Stomach (tissue), 4 donors: Measurements from ENCODE around the gene NXPH1.

Source experiments
- EP300 ChIP-seq: sonication (generic); formaldehyde crosslinking; IDR thresholded peaks from one replicate; pipeline ENCODE4 v1.6.1; 2017; ENCODE audit warnings: antibody characterized with exemption
- POLR2A ChIP-seq, 4 donors: fragments of 450-650 bp; IDR thresholded peaks; one replicate each; pipeline ENCODE4 v1.6.1; 2016; ENCODE audit warnings: antibody characterized with exemption in 4 of 4, control low read depth in 2 of 4, mild to moderate bottlenecking in 1 of 4, moderate library complexity in 1 of 4
- POLR2AphosphoS5 ChIP-seq, 3 donors: sonication (generic); formaldehyde crosslinking; IDR thresholded peaks; one replicate each; pipeline ENCODE4 v1.6.1; 2016; ENCODE audit warnings: antibody characterized with exemption in 3 of 3
- TF ChIP-seq, protein P1 (sequence below), 7 experiments: fragments of 450-650 bp in 4 of 7; fragments of 200-600 bp in 3 of 7; sonication (generic) in 3 of 7; IDR thresholded peaks; one replicate each; pipeline ENCODE4 v1.5.1; 2016 to 2019; ENCODE audit warnings: antibody characterized with exemption in 7 of 7, control low read depth in 2 of 7, mild to moderate bottlenecking in 1 of 7

GRCh38 chr7:8425223-8425622 lies 8.2 kb upstream of the NXPH1 start:
- TF ChIP-seq, protein P1, sequence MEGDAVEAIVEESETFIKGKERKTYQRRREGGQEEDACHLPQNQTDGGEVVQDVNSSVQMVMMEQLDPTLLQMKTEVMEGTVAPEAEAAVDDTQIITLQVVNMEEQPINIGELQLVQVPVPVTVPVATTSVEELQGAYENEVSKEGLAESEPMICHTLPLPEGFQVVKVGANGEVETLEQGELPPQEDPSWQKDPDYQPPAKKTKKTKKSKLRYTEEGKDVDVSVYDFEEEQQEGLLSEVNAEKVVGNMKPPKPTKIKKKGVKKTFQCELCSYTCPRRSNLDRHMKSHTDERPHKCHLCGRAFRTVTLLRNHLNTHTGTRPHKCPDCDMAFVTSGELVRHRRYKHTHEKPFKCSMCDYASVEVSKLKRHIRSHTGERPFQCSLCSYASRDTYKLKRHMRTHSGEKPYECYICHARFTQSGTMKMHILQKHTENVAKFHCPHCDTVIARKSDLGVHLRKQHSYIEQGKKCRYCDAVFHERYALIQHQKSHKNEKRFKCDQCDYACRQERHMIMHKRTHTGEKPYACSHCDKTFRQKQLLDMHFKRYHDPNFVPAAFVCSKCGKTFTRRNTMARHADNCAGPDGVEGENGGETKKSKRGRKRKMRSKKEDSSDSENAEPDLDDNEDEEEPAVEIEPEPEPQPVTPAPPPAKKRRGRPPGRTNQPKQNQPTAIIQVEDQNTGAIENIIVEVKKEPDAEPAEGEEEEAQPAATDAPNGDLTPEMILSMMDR (IDR thresholded peaks at IDR 0.05), result no peak
- TF ChIP-seq POLR2A (IDR thresholded peaks at IDR 0.05), result no peak
- TF ChIP-seq POLR2AphosphoS5 (IDR thresholded peaks at IDR 0.05), result no peak
- TF ChIP-seq EP300, result no peak
